Peyer's patch (tissue), 4 donors: ENCODE data around the gene ZNF766. TPM values are rescaled to one million over a fixed set of nuclear protein-coding genes. Genes with fewer than 3 reads are reported as not detected.

Experiments used
- DNase-seq, 3 donors: peaks; one replicate each; pipeline ENCODE4 v3.0.0-alpha.2; 2017 to 2019
- H3K27ac ChIP-seq, 4 donors: fragments of 200-600 bp; sonication (generic); one replicate each; pipeline ENCODE4 v1.5.1; 2016 to 2019
- H3K27me3 ChIP-seq, 2 donors: fragments of 200-600 bp; sonication (generic); one replicate each; pipeline ENCODE4 v1.5.1; 2019
- H3K36me3 ChIP-seq, 3 donors: fragments of 200-600 bp; sonication (generic); one replicate each; pipeline ENCODE4 v1.5.1; 2016 to 2019
- H3K4me1 ChIP-seq, 4 donors: fragments of 200-600 bp; sonication (generic); one replicate each; pipeline ENCODE4 v1.5.1; 2016 to 2019
- H3K4me3 ChIP-seq, 4 donors: fragments of 200-600 bp; sonication (generic); 1 replicate in 3 of 4; 2 replicates in 1 of 4; pipeline ENCODE4 v1.5.1; 2016 to 2019; ENCODE audit warnings: mild to moderate bottlenecking in 1 of 4
- H3K9me3 ChIP-seq, 4 donors: fragments of 200-600 bp; sonication (generic); one replicate each; pipeline ENCODE4 v1.5.1; 2016 to 2019; ENCODE audit warnings: mild to moderate bottlenecking in 1 of 4
- POLR2A ChIP-seq, 2 donors: fragments of 450-650 bp; IDR thresholded peaks; one replicate each; pipeline ENCODE4 v1.5.1; 2017; ENCODE audit warnings: antibody characterized with exemption in 2 of 2, mild to moderate bottlenecking in 2 of 2, moderate library complexity in 2 of 2
- total RNA-seq, 4 donors: library from RNA; depleted of rRNA; stranded (reverse); fragments of >200 nt; gene quantifications; one replicate each; pipeline ENCODE4 v1.1.0, GENCODE V29; 2016
- TF ChIP-seq, protein P1 (sequence below), 6 experiments: fragments of 450-650 bp in 4 of 6; fragments of 200-600 bp in 2 of 6; sonication (generic) in 1 of 6; IDR thresholded peaks; one replicate each; pipeline ENCODE4 v1.5.1; 2017 to 2019; ENCODE audit warnings: antibody characterized with exemption in 6 of 6, mild to moderate bottlenecking in 3 of 6, moderate library complexity in 1 of 6

ZNF766 gene
- total RNA-seq, 4 donors from 2014 or later, result 4.0 to 15.7 (median 7.0) TPM

DNA sequence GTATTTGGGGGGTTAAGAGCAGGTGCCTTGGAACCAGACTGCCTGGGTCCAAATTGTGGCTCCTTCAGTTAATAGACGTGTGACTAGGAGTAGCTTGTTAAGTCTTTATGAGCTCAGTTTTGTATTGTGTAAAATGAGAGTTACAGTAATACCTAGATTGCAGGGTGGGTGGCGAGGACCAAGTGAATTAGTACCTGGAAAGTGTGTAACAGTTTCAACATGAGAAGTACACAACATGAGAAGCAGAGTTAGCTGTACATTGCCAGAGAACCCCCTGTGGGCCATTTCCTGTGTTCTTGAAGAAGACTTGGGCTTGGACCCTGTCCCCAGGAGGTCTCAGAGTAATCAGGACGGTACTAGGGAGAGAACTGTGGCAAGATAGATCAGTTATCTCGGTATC, 42.7 kb upstream of the ZNF766 start:
- Histone ChIP-seq H3K4me1 (no peaks in the 10 kb centered on the region), H3K4me3 (no peak overlapping the region), H3K9me3 (no peaks in the 10 kb centered on the region), H3K27me3 (no peaks in the 10 kb centered on the region), H3K27ac (no peak overlapping the region), H3K36me3 (peaks cover 0 to 69% (median 0%) of the 10 kb centered on the region in 3 donors)
- DNase-seq, result no peak
- TF ChIP-seq, protein P1, sequence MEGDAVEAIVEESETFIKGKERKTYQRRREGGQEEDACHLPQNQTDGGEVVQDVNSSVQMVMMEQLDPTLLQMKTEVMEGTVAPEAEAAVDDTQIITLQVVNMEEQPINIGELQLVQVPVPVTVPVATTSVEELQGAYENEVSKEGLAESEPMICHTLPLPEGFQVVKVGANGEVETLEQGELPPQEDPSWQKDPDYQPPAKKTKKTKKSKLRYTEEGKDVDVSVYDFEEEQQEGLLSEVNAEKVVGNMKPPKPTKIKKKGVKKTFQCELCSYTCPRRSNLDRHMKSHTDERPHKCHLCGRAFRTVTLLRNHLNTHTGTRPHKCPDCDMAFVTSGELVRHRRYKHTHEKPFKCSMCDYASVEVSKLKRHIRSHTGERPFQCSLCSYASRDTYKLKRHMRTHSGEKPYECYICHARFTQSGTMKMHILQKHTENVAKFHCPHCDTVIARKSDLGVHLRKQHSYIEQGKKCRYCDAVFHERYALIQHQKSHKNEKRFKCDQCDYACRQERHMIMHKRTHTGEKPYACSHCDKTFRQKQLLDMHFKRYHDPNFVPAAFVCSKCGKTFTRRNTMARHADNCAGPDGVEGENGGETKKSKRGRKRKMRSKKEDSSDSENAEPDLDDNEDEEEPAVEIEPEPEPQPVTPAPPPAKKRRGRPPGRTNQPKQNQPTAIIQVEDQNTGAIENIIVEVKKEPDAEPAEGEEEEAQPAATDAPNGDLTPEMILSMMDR (IDR thresholded peaks at IDR 0.05), result no peak
- TF ChIP-seq POLR2A (IDR thresholded peaks at IDR 0.05), result no peak

DNA sequence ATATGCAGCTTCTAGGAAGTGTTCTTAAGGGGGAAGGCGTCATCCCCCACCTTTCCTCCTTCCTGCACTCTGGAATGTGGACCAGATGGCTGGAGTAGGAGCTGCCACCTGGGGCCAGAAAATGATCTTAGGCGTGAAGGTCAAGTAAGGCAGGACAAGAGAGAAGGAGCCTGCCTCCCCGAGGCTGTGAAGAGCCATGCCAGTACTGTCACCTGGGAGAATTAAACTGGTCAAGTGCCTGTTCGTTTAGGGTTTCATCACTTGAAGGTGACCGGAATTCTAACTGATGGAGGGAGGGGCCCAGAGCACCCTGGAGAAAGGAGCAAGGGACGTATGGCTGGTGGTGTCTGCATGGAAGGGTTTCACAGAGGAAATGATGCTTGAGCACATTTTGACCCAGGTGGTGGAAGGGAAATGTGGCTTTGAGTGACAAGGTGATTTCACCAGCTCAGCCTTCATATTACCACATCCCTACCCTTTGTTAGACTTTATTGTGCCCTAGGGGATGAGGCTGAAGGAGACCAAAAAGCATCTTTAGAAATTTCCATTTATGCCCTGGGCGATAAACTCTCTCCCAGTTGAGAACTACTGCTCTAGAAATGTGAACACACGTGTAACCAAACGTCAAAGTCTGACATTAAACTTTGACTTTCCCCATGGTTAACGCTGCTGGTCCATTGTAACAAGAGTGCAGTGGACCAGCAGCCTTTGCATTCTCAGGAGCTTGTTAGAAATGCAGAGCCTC, 42.0 kb upstream of the ZNF766 start:
- H3K36me3 ChIP-seq, result peaks cover 0 to 61% (median 0%) of the 10 kb centered on the region in 3 donors
- H3K9me3 ChIP-seq, result no peaks in the 10 kb centered on the region
- no peak overlapping the region for H3K4me3 ChIP-seq
- no peaks in the 10 kb centered on the region for H3K27me3 ChIP-seq
- no peak for TF ChIP-seq POLR2A (IDR thresholded peaks at IDR 0.05)
- TF ChIP-seq, protein P1 (IDR thresholded peaks at IDR 0.05), result no peak
- H3K4me1 ChIP-seq, result no peaks in the 10 kb centered on the region
- no peak overlapping the region for H3K27ac ChIP-seq
- no peak for DNase-seq

DNA sequence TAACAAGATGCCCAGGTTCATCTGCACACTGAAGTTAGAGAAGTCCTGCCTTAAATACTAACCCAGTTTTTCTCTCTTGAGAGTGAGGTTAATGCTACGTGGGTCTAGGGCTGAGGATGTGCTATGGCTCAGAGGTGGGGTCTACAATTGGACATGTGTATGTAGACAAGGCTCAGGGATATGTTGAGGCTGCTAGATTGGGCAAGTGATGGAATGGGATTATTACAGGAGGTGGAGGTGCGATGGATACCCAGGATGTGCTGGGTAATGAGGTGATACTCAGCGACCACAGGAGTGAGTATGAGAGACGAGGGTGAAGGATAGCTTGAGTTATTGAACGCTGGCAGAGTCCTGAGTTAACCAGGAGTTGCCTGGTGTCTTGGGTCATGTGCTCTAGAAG, 41.4 kb upstream of the ZNF766 start:
- Histone ChIP-seq H3K4me3 (no peak overlapping the region), H3K27ac (no peak overlapping the region), H3K4me1 (no peaks in the 10 kb centered on the region), H3K36me3 (peaks cover 0 to 55% (median 0%) of the 10 kb centered on the region in 3 donors), H3K27me3 (no peaks in the 10 kb centered on the region), H3K9me3 (no peaks in the 10 kb centered on the region)
- TF ChIP-seq, protein P1 (IDR thresholded peaks at IDR 0.05), result no peak
- no peak for TF ChIP-seq POLR2A (IDR thresholded peaks at IDR 0.05)
- no peak for DNase-seq

DNA sequence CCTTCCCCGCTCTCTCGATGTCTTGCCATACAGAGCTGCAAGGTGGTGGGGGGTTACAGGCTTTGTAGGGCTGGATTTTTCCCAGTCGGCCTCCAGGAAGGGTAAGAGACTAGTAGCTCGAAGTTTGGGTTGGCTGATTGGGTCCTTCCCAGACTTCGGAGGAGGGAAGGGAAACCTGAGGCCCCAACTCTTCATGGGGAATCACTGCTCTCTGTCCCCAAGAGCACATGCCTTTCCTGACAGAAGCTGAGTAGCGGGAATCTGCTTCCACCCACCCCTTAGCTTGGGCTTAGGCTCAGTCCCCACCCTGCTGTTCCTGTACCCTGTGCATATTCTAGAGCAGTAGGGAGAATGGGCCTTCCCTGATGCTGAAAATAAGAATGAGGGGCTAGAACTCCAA, 39.9 kb upstream of the ZNF766 start:
- H3K27me3 ChIP-seq, result no peaks in the 10 kb centered on the region
- peaks cover 0 to 40% (median 0%) of the 10 kb centered on the region in 3 donors for H3K36me3 ChIP-seq
- no peak overlapping the region for H3K27ac ChIP-seq
- H3K4me1 ChIP-seq, result no peaks in the 10 kb centered on the region
- no peaks in the 10 kb centered on the region for H3K9me3 ChIP-seq
- TF ChIP-seq, protein P1 (IDR thresholded peaks at IDR 0.05), result no peak
- TF ChIP-seq POLR2A (IDR thresholded peaks at IDR 0.05), result no peak
- DNase-seq, result no peak
- no peak overlapping the region for H3K4me3 ChIP-seq

DNA sequence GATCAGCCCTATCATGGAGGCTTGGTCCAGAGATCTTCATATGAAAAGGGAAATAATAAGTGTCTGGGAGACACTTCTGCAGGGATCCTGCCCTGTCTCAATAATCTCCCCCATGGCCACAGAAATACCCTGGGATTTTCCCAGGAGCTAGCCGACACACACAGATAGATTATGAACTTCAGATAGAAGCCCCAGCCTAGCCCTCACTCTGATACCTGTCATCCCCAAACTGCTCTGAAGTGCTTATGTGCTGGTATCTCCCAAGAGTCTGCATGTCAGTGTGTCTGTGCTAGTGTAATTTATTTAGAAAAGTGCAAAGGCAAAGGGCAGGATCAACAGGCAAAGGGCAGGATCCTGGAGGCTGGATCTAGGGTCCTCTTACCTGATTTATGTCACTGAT, 38.7 kb upstream of the ZNF766 start:
- H3K27ac ChIP-seq, result no peak overlapping the region
- H3K4me3 ChIP-seq, result no peak overlapping the region
- no peaks in the 10 kb centered on the region for H3K9me3 ChIP-seq
- no peaks in the 10 kb centered on the region for H3K4me1 ChIP-seq
- no peak for DNase-seq
- peaks cover 0 to 29% (median 0%) of the 10 kb centered on the region in 3 donors for H3K36me3 ChIP-seq
- no peaks in the 10 kb centered on the region for H3K27me3 ChIP-seq
- TF ChIP-seq, protein P1 (IDR thresholded peaks at IDR 0.05), result no peak
- no peak for TF ChIP-seq POLR2A (IDR thresholded peaks at IDR 0.05)
